ENCODE measurements around the gene NTPCR.
A peak's percentile ranks its signal among the peaks of the same experiment; 100 is the strongest.
"Not testable (repeated sequence)": the region's sequence is repeated elsewhere in the genome, so short reads cannot be mapped to it uniquely, and the experiment has no call there.

Gene NTPCR

DNA sequence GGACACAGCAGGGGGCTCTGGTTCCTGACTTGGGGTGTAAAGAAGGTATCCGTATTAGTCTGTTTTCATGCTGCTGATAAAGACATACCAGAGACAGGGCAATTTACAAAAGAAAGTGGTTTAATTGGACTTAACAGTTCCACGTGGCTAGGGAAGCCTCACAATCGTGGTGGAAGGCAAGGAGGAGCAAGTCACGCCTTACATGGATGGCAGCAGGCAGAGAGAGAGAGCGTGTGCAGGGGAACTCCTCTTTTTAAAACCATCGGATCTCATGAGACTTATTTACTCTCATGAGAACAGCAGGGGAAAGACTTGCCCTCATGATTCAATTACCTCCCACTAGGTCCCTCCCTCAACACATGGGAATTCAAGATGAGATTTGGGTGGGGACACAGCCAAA lies 23.2 kb upstream of the NTPCR start:
- not testable (repeated sequence) for DNase-seq (ENCODE audit: low read depth)

DNA sequence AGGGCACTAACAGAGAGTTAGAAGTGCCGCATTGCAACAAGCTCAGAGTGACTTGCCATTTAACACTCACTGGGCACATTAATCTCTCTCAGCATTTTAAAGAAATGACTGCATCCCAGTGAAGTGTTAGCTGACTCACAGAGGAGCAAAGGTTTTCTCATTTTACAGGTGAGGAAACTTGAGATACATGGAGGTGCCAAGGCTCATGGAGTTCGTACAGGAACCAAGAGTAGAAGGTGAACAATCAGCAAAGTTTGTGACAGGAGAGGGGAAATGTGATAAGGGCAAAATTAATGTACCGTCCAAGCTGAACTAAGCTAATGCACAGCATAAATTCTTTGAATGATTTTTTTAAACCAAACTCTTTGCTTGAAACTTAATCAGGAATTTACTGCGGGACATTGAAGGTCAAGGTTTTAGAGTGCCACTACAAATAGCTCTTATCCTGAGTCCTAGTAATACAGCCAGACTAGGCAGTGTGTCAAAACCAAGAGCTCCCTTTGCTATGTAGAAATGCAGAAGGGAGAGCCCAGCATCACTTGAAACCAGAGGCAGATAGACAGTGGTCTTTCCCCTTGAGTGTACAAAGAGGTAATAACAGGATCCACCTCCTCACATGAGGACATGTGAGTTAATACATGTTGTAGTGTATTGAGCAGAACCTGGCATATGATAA lies 22.4 kb upstream of the NTPCR start:
- DNase-seq (ENCODE audit: low read depth) = no peak

- DNase-seq (ENCODE audit: low read depth) = no peak
Measured at GRCh38 chr1:232932486-232933425, 17.7 kb upstream of the NTPCR start.

GRCh38 chr1:232936941-232937340 lies 13.5 kb upstream of the NTPCR start:
- no peak for DNase-seq (ENCODE audit: low read depth)

- peak; percentile 77 for DNase-seq (ENCODE audit: low read depth)
Measured at GRCh38 chr1:232937741-232938375, 12.6 kb upstream of the NTPCR start.

DNA sequence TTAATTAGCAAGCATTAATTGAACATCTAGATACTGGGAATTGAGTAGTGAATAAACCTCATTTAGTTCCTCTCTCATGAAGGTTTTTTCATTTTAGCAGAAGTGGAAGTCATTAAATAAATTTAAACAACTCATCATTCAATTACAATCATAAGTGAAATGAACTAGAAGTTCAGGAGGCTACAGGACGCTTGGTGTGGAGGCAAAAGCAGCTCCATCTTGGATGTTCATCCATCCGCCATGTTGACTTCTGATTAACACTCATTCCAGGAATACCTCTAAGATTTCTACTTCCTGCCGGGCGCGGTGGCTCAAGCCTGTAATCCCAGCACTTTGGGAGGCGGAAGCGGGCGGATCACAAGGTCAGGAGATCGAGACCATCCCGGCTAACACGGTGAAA lies 11.5 kb upstream of the NTPCR start:
- no peak for DNase-seq (ENCODE audit: low read depth)

GRCh38 chr1:232939748-232940147 lies 10.7 kb upstream of the NTPCR start:
- no peak for DNase-seq (ENCODE audit: low read depth)

- DNase-seq (ENCODE audit: low read depth) = no peak
Measured at GRCh38 chr1:232940262-232940661, 10.1 kb upstream of the NTPCR start.

GRCh38 chr1:232942413-232943294 lies 7.8 kb upstream of the NTPCR start:
- DNase-seq (ENCODE audit: low read depth) = no peak

DNA sequence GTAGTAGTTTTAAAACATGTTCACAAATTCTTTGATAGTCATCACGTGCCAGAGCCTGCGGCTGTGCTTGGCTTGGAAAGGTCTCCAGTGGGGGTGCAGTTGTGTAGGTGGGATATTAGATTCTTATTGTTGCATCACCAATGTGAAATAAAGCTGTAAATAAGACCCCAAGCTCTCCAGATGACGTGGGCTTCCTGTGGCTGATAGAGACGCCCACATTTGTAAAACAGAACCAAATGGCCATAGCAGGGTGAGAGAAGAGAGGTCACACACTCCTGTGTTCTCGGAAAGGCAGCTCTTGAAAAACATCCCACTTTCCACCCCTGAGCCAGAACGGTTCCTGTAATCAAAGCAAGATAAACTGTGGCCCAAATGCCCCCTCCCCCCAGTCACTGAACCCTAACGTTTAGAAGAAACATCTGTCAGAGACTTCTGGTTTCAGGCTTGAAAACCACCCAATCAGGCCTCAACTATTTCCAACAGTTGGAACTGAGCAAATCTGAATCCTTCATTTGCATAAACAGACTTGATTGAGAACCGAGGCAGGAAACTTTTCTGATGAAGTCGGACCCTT lies 6.6 kb upstream of the NTPCR start:
- no peak for DNase-seq (ENCODE audit: low read depth)

GRCh38 chr1:232944347-232944746 lies 6.1 kb upstream of the NTPCR start:
- DNase-seq (ENCODE audit: low read depth) = no peak

DNA sequence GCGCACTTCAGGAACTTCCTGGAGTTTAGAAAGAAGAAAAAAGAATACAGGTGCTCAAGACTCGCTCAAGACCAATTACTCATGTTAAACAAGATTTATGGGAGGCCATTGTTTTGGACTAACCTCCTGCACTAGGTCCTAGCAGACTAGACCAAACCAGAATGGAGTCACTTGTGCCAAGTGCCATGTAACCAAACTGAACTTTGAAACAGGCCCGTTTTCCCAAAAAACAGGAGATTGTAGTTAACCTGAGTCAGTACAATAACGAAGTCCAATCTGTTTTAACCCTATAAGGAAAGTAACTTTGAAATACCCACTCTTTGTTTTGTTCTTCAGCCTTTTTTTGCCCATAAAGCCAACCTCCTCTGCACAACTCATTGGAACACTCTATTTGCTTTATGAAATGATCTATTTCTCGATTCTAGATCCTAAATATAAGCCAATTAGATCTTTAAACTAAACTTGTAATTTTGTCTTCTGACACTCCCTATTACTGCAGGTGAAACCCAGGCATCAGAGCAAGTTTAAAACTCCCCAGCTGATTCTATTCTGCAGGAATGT lies 695 bp upstream of the NTPCR start:
- no peak for DNase-seq (ENCODE audit: low read depth)

GRCh38 chr1:232951180-232951579 lies 769 bp downstream of the NTPCR start:
- DNase-seq (ENCODE audit: low read depth) = no peak

DNA sequence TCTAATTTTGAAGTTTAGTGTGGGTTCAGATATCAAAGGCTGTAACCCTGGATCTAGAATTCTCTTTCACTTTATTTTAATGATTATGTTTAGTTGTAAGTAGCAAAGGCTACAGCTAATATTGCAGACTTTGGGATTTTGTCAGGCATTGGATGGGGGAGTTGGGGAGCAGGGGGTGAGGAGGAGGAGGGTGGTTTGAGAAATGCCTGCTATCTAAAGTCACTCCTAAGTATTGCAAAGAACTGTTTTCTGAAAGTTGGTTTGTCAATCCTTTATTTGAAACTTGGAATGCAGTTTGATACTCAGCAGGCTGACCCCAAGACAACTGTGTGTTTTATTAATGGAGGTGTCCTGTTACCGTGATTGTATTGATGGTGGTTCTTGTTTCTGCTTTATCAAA lies 1.2 kb downstream of the NTPCR start:
- DNase-seq (ENCODE audit: low read depth) = no peak

DNA sequence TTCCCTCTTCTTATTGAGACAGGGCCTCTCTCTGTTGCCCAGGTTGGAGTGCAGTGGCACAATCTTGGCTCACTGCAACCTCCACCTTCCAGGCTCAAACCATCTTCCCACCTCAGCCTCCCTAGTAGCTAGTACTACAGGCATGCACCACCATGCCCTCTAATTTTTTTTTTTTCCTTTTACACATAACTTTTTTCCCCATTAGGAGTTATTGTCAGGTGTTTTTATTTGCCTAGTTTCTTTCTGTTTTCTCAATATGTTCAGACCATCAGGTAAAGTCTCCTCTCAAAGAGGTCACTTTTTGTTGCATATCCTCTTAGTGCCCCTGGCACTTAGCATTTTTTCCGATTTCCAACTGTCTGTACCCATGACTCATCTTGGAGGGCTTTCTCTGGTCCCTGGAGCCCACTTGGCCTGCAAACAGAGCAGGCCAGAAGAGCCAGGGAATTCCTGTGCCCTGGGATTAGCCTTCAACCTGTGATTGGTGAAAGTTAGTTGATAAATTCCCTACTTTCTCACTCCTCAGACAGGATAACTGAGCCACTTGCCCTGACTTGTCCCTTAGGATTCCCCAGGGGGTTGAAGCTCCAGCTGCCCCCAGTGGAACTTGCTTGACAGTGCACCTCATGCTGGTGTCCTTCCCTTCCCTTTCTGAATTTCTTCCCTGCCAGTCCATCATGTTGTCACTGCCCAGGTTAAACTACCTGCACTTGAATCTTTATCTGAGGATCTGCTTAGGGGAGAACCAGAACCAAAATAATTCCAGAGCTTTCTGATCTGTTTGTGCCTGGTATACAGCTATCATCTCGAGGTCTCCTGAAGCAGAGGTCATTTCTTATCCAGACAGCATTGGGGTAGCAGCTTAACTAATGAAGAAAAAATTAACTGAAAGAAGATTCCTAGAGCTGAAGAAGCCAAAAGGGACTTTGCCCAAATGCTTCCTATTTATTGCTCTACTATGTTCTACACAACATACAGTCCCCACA lies 2.4 kb downstream of the NTPCR start:
- peak; percentile 38 for DNase-seq (ENCODE audit: low read depth)

DNA sequence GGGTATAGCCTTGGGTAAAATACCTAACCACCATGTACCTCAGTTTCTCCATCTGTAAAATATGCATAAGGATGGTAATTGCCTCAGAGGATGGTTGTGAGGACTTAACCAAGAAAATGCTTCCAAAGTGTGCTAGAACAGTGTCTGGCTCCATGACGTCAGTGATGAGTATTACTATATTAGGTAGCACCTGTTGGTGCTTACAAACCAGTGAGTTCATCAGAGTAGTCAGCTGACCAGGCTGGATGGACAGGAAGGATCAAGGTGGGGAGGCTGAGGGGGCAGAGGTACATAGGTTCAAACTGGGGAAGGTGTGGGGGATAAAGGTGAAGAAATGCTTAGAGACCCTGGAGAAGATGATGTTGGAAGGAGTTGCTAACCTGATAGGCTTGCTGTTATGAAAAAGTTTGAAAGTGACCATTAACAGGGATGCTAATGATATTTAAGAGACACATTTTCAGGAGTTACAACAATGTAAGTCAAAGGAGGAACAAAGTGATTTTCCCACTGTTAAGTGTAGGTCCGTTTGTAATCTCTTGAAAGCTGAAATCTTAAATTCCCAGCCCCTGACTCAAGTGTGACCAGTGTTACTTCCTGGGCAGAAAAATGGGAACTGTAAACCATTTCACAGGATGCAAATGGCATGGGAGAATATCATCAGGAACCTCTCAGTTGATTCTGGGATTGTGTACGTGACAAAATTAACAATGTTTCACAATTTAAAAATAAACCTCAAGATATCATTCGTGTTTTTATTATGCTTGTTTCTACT lies 4.4 kb downstream of the NTPCR start:
- peak; percentile 19 for DNase-seq (ENCODE audit: low read depth)

GRCh38 chr1:232956081-232956480 lies 5.7 kb downstream of the NTPCR start:
- DNase-seq (ENCODE audit: low read depth) = no peak

DNA sequence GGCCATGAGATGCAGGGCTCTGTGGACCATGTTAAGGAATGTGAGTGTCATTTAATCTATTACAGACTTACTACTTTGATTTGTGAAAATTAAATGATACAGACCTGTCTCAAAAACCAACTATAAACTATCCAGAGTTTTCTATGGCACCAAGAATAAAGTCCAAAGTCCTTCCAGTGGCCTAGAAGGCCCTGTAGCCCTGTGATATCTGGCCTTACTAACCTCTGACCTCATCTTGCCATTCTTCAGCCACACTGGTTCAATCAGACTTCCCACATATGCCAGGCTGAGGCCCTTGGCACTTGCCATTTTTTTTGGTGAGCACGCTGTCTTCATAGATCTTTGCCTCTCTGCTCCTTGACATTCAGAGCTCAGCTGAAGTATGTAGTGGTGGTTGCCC lies 7.7 kb downstream of the NTPCR start:
- DNase-seq (ENCODE audit: low read depth) = no peak

Measured in amniotic epithelial cell (primary cell).